Activated CD4-positive, alpha-beta T cell treated with anti-CD3 and anti-CD28 coated beads, Interleukin-10, Interleukin-2, amounts not matched to agents 100 ng/mL and 50 ng/mL, durations not matched to agents 16 hours and 8 hours (primary cell): ENCODE data around the gene C1QL4.
"Not testable (repeated sequence)": the region's sequence is repeated elsewhere in the genome, so short reads cannot be mapped to it uniquely, and the experiment has no call there.

Source experiments
- DNase-seq: peaks from one replicate; pipeline ENCODE4 v3.0.0-alpha.2; 2020

Gene C1QL4

GRCh38 chr12:49347311-49348193 lies 10.6 kb upstream of the C1QL4 start:
- DNase-seq: peak; percentile 78

- no peak for DNase-seq
Observed at GRCh38 chr12:49346659-49347310, 9.8 kb upstream of the C1QL4 start, which contains the start of gene DNAJC22. Gene DNAJC22 (plus strand): TSS chr12:49346888. CDS start chr12:49348873, 1,985 bp downstream.

GRCh38 chr12:49345825-49346658 lies 9.1 kb upstream of the C1QL4 start:
- DNase-seq: no peak

- DNase-seq: no peak
Observed at GRCh38 chr12:49345051-49345824, 8.2 kb upstream of the C1QL4 start.

- no peak for DNase-seq
Observed at GRCh38 chr12:49344486-49345050, 7.6 kb upstream of the C1QL4 start.

- DNase-seq: no peak
Observed at GRCh38 chr12:49342914-49343731, 6.1 kb upstream of the C1QL4 start.

- peak; percentile 91 for DNase-seq
Observed at GRCh38 chr12:49342066-49342913, 5.3 kb upstream of the C1QL4 start.

- no peak for DNase-seq
Observed at GRCh38 chr12:49341777-49342065, 4.7 kb upstream of the C1QL4 start.

GRCh38 chr12:49340971-49341776 lies 4.2 kb upstream of the C1QL4 start:
- DNase-seq: no peak

GRCh38 chr12:49340095-49340870 lies 3.3 kb upstream of the C1QL4 start:
- no peak for DNase-seq

GRCh38 chr12:49339464-49339861 lies 2.5 kb upstream of the C1QL4 start:
- DNase-seq: no peak

GRCh38 chr12:49338830-49339463 lies 2.0 kb upstream of the C1QL4 start:
- DNase-seq: no peak

GRCh38 chr12:49335955-49336644 lies 888 bp downstream of the C1QL4 start:
- no peak for DNase-seq

GRCh38 chr12:49335118-49335954 lies 1.7 kb downstream of the C1QL4 start:
- DNase-seq: no peak

GRCh38 chr12:49334681-49335080 lies 2.3 kb downstream of the C1QL4 start:
- no peak for DNase-seq

- DNase-seq: no peak
Observed at GRCh38 chr12:49334226-49334625, 2.8 kb downstream of the C1QL4 start.

GRCh38 chr12:49333778-49334177 lies 3.2 kb downstream of the C1QL4 start:
- not testable (repeated sequence) for DNase-seq
